ENCODE results near the gene SMYD3.
A peak's percentile ranks its signal among the peaks of the same experiment; 100 is the strongest.

SMYD3 gene

DNA sequence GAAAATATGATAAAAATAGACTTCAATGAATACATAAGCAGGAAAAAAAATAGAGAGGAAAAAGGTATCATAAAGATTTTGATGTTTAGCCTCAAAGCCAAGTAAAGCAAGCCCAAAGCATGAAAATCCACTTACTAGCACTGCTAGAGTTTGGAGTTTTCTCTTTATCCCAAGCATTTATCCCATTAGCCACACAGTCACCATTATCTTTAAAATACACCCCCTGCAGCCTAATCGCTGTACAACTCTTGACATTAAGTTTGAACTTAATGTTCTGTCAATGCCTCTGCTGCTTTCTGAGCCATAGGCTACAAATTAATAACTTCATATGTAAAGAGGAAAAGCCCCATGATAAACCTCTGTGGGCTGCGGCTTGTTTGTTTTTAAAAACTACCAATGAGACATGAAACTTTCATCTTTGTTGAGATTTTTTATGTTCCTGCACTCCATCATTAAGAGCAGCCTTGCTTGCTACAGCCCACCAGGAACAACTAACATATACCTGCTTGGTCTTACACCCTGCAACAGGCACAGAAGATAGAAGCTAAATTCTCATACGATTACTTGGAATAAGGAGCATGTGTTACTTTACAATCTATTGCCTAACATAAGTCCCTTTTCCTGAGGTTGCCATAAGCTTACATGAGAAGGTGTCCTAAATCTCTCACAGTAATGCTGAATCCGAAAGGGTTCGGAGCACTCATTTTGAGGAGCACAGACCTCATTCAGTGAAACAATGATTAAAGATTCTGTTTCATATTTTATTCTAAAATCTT, 202.4 kb downstream of the SMYD3 start:
- DNase-seq (ENCODE audit: low spot score), result no peak

DNA sequence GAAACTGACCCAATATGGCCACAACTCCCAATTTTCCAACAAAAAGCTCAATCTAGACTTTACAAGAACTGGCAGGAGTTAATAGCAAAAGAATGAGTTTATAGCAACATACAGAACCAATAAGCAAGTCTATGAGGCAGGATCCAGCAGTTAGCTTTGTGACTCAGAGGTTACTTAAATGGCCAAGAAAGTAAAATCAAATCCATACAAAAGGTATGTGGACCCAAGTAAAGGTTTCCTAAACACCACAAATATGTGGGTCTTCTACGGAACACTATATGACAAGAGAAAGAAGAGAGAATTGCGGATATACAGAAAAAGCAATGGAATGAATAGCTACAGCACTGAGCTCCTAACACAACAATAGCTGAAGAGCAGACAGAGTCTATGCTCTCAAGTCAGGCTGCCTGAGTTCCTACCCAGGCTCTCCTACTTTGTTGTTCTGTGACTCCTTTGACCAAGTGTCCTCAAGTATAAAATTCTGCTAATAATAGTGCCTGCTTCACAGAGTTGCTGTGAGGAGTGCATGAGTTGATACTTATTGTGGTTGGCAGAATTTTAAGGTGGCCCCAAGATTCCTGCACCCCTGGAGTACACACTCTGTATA, 204.3 kb downstream of the SMYD3 start:
- DNase-seq (ENCODE audit: low spot score), result no peak

DNA sequence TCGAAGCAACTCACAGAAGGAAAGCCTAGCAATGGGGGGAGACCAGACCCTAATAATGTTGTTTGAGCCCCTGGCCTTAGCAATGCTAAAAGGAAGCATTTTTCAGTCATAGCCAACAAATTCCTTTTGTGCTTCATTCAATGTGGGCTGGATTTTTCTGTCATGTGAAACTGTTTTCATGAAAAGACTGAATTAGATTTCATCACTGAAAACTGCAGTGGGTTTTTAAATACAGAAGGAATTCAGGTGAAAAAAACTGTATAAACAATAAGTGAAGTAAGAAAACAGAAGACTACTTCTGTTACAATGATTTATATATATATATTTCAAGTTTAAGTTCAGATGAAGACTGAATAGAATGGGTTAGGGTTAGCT, 204.8 kb downstream of the SMYD3 start:
- no peak for DNase-seq (ENCODE audit: low spot score)

DNA sequence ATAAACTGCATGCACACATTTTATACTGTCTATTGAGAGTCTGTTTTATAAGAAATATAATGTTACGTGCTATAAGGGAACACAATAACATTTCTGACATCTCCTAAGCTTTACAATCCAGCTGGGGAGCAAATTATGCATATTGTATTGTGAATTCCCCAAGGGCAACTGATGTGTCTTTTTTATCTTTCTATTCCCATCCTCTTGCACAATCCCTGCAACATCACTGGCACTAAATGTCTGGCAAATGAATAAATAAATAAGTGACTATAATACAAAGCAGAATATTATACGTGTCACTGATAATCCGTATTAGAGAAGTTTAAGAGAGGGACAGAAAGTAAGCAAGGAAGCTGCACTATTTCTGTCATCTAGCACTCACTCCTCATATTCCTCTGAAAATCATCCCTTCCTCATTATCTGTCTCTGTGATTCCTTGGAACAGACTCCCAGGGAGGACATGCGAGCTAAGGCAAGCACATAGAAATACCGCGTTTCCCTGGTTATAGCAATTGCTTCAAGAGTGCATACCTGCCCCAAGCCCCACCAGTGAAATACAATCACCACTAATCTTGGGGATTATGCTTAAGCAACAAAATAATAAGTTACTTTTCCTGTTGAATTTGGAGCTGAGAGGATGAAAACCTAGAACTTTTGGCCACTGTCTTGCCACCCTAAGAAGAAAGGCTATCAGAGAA, 205.4 kb downstream of the SMYD3 start:
- DNase-seq (ENCODE audit: low spot score), result no peak

DNA sequence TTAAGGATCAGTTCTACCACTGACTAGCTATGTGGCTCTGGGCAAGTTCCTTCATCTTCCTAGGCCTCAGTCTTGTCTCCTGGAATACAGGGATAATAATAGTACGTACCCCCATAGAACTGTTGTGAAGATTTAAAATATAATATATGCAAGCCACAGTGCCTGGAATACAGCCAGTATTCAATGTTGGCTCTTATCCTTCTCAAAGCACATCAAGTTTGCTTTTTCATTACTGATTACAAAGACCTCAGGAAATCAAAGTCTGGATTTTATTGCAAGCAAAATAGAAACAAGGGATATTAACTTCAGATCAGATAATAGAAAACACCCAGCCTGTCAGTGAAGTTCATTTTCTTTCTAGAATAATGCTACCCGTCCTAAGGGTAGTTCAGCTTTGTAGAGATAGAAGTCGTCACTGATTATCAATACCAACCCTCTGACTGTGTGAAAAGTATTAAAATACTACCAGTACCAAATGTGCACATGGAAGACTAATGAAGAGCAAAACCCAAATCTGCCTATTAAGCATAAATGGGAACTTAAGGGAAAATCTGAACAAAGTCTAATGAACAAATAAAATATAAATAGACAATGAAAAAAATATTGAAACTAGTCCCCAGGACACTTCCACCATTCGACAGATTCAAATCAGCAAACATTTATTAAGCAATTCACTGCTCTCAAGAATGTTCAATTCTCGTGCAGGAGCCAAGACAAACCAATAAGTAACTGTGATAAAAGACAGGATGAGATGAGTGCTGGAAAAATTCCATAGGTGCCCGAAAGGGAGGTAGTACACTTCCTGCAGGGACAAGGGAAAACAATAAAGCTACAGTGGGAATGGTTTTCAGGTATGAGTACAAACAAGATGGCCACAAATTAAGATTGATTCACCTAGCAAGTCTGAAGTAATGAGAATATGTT, 206.2 kb downstream of the SMYD3 start:
- DNase-seq (ENCODE audit: low spot score), result no peak

DNA sequence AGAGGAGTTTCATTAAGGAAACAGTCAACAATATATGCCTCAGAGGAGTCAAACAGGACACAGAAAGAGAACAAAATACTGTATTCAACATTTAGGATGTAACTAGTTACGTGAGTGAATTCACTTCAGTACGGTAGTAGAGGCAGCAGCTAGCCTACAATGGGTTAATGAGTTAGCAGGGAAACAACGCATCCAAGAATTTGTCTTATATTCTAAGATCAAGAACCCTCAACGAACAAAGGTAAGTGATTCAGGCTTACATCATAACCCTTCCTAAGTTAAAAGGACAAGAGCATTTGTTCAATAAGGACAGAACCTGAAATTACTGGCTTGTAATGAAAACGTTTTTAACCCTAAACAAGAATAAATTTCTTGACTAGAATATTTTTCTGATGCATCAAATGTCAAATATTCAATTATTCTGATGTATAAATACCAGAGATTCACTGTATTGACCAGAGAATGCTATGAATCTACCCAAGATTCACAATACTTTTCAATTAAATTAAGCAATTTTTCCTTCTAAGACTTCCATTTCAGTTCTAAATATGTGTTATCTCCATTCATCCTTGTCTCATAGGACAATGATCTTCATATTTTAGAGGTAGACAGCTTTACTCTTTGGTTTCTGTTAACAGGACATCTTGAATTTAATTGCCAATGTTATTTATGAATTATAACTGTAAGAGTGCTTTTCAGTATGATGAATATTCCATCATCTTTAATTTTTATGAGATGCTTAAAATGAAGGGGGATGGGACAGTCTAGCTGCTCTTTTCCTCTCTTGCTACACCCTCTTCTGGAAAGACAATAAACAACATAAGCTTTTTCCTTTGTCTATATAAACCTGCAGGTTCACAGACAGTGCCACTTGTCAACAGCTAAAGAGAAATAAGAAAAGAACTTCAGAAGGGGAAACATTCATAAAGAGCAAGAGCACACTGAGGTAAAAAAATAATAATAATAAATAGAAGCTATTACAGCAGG, 209.5 kb downstream of the SMYD3 start:
- no peak for DNase-seq (ENCODE audit: low spot score)

DNA sequence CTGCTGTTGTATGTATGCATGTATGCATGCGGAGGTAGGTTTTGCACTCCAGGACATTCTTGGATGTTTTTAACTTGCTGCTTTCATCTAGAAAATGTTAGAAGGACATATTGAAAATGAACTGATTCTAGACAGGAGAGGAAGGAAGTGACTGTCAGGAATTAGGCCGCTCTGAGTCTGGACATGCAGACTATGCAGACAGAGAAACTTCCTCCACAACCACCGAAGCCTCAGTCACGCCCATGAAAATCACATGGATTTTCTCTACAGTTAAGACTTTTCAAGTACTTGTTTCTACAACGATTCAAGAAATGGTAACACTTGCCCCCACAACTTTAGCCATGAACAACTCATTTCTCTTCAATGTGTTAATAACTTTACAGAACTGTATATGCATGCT, 211.1 kb downstream of the SMYD3 start:
- DNase-seq (ENCODE audit: low spot score), result peak; percentile 59

DNA sequence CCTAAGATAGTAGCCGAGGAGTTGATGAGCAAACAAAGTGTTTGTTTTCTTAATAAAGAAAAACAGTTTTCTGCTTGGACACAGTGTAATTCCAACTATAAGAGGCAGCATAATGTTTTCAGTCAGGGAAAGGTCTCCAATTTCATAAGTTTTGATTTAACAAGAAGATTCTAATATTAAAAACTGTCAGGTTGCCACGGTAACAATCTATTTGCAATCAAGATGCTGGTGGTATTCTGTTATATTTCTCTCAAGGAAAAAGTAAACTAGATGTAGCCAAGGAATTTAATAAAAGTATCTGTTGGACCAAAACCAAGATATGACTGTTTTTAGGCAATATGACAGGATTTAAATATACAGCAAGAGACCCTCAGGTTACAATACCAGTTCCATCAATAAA, 211.7 kb downstream of the SMYD3 start:
- DNase-seq (ENCODE audit: low spot score), result no peak

DNA sequence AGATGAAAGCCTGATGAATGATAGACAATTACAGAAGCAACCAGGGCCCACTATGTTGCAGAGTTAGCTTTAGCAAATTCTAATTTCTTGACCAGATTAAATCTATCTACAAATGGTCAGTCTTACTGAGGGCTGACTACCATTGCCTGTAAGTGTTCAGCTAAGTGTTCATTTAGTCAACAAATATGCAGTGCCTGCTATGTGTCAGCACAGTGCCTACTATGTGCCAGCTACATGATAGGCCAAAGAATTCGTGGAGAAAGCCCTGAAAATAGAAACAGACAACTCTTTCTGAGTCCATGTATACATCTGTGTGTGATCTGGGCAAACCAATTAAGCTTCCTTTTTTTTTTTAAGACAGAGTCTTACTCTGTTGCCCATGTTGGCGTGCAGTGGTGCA, 212.8 kb downstream of the SMYD3 start:
- DNase-seq (ENCODE audit: low spot score), result no peak

DNA sequence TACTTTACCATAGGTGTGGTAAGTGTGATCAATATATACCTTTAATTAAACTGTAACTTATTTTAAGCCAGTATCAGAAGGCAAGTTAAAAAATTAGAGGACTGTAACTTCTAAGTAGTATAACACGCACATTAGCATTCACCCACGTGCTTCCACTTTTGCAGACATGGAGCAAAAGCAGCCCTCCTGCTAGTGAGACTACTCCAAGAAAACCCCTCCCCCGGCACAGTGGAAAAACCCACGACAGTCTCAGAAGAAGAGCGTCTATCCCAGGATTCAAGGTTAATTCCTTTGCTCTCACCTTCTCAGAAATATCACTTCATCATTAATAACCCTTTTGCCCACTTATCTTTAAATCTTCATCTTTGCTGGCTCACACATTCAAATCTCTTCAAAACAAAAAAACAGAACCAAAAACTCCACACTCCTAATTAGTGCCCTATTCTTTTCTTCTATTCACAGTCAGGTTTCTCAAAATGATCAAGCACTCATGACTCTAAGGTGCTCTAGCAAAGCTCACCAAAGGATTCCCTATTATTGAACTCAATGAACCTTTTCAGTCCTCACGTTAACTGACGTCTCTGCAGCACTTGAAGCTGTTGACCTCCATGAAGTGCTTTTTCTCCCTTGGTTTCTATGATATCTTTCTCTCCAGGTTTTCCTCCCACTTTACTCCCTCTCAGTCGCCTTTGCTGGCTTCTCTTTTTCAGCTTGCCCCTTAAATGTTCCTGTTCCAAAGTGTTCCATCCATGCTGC, 213.5 kb downstream of the SMYD3 start:
- DNase-seq (ENCODE audit: low spot score), result no peak

DNA sequence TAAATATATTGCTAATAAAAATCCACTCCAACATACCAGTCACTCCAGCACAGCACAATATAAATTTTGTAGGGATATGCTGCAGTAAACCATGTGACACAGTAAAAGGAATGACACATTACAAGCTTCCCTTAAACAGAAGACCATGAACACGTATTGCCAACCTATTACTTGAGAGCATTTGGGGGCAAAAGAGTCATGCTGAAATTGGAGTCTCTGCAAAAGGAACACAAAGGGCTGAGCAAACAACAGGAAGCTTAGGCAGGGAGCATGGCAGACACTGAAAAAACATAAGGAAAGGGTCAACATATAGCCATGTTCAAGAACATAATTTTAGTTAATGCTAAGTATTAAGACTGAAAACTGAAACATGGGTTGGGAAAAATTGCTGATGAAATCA, 214.5 kb downstream of the SMYD3 start:
- DNase-seq (ENCODE audit: low spot score), result no peak

DNA sequence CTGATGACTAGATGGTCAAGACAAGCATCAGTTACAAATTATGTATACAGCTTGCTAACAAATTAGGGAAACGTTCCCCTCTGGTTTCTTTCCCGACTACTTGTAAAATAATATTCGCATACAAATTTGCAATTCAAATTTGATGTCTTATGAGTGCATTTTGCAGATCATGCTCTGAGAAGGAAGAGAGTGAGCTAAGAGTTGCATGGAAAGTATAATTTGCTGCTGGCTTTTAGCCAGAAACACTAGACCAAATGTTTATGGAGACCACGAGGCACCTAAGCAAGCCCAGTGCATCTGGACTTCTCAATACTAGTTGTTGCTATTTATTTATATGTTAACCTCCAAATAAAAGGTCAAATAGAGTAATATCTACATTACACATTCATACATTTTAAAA, 216.0 kb downstream of the SMYD3 start:
- no peak for DNase-seq (ENCODE audit: low spot score)

DNA sequence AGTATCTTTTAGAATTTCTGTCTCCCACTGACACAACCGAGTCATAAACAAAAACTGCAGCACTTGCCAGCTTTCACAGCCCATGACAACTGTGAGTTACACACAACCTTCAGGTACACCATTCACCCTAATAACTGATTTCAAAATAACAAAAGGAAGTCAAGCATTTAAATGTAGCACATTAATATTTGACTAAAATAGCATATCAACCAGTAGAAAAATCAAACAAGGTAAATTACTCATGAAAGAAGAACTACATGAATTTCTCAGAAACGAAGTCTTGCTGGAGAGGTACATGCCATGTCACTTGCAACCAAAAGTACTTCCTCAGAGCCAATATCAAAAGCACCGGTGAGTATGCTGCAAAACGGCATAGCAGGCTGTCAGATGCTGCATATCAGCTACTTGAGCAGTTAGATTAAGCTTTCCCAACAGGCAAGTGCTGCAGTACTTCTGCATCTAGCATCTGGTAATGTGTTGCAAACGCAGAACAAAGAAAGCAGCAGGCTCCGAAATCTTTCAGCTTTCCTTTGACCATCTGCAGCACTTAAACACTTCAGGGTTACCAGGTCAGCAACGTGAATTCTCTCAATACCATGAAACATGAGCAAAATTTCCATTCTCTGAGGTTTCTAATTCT, 223.2 kb downstream of the SMYD3 start:
- no peak for DNase-seq (ENCODE audit: low spot score)

DNA sequence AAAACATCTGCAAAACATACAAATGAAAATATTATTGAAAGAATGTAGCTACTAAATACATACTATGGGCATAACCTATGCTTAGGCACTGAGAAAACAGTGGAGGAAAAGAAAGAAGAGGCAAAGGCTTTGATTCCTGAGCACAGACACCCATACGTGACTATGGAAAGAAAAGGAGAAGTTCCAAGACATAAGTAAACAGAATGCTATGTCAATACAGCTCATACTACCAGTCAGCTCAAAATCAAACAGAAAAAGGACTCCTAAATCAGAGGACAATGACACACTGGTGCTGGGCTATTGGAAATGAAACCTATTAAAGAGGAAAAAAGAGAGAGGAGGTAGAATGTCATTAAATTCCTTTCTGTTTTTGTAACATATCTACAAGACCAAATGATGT, 225.4 kb downstream of the SMYD3 start:
- DNase-seq (ENCODE audit: low spot score), result no peak

DNA sequence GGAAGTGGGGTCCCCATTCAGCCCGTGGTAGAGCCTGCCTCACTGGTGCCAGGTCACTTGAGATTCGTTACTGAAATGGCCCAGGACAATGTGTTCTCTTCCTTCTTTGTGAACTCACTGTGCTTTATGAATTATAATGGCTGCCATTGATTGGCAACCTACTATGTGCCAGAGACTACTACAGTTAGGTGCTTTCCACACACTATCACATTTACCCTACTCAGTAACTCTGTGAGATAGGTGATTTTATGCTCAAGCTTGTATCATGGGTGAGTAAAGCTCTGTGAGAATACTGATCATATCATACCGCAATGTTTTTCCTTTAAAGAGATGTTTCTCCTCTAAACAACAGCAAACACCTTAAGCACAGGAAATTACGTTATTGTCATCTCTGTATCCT, 225.9 kb downstream of the SMYD3 start:
- no peak for DNase-seq (ENCODE audit: low spot score)

DNA sequence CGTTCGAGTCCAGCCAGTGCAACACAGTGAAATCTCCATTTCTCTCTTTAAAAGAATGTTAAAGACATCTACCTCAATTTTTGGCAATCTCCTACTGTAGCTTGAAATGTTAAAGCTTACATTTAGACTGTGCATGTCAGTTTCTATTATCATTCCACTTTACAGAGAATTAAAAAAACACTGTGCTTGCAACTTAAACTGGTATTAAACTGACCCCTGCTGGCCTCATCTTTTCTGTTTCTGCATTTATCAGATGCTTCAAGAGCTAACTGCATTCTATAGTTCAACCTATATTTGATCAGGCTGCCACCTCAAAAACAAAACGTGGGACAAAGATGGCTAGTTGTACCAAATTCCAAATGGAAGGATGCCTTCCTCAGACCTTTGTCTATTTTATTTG, 226.5 kb downstream of the SMYD3 start:
- peak; percentile 49 for DNase-seq (ENCODE audit: low spot score)

DNA sequence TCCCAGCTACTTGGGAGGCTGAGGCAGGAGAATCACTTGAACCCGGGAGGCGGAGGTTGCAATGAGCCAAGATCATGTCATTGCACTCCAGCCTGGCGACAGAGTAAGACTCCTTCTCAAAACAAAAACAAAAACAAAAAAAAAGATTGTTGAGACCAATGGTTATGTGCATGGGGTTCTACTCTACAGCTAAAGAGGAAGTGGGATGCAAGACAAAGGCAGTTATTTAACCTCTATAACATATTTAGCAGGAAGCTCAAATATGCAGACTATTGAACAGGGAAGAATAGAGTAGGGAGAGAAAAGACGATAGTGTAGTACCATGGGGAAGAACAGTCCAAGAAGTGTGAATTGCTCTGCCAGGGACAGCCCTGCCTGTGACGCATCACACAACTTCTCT, 227.7 kb downstream of the SMYD3 start:
- DNase-seq (ENCODE audit: low spot score), result no peak

DNA sequence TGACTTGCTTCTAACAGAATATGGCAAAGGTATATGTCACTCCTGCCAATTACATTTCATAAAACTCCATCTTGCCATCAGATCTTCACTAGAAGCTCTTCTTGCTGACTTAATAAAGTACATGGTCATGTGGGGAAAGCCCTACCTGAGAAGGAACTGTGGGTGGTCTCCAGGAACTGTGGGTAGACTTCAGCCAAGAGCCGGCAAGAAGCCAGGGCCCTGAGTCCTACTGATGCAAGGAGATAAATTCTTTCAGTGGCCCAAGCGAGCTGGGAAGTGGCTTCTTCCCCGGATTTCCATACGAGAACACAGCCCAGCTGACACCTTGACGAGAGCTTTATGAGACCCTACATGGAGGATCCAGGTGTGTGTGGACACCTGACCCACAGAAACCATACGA, 228.7 kb downstream of the SMYD3 start:
- no peak for DNase-seq (ENCODE audit: low spot score)

DNA sequence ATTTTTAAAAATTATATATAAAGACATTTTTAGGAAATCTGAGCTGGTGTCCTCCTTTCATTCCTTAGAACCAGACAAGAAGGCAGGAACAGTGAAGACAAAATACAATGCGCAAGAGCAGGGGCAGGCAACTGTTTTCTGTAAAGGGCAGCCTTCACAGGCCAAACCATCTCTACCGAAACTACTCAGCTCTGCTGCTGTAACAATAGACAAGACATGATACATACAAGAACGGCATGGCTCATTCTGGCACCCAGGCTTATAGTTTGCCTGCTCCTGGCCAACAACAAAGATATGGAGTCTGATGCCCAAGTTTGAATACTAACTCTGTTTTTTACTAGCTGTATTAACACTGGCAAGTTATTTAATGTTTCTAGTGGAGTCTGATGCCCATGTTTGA, 232.0 kb downstream of the SMYD3 start:
- DNase-seq (ENCODE audit: low spot score), result peak; percentile 46

DNA sequence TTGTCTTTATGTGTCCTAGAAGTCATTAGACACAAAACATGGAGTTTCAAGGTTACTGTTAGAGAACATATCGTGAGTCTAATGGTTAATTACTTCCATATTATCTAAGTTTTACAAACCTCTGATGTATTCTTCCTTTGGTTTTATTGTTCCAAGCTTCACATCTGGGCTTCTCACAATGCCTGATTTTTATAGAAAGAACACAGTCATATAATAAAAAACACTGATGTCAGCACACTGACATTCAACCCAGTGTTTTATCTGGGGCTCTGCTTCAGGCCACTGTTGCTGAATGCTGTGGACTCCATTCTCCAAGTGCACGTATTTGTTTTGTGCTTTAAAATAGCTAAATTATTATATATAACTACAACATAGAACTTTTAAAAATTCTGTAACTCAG, 232.9 kb downstream of the SMYD3 start:
- DNase-seq (ENCODE audit: low spot score), result peak; percentile 30

Data from pons (tissue), 1 donor.